K562 (cell line): Measurements from ENCODE around the gene SLC22A15. TPM values are rescaled to one million over a fixed set of nuclear protein-coding genes. Genes with fewer than 3 reads are reported as not detected.

Experiments
- ATAC-seq: fragments of 200-7000 bp; cut with Tn5 transposase; 3 replicates; pipeline ENCODE4 v1.9.1; 2020; ENCODE audit warnings: moderate library complexity
- BruUV-seq: library from RNA; stranded (reverse); fragments of 400-500 nt; replicated peaks from 2 replicates; lab custom pipeline; 2021; lab: Mats Ljungman, UMichigan
- CTCF ChIA-PET: fragments of 300-600 bp; formaldehyde crosslinking; extraction: SDS; loops from one replicate; lab custom pipeline; 2021; ENCODE audit warnings: low intra/inter-chr PET ratio; lab: Yijun Ruan, JAX
- POLR2A ChIA-PET: fragments of 300-600, 350-650 bp; sonication (Branson Sonifier 250); formaldehyde crosslinking; extraction: SDS; loops from one replicate; lab custom pipeline; 2021; ENCODE audit warnings: antibody characterized with exemption, inconsistent platforms; lab: Yijun Ruan, JAX
- DNase-seq, 4 experiments: peaks; one replicate each; pipeline versions ENCODE4 v3.0.0 to v3.0.0-alpha.2; 2011 to 2018; ENCODE audit warnings: low spot score in 3 of 4, mixed read lengths in 3 of 4; ENCODE audit errors: extremely low read depth in 1 of 4
- FAIRE-seq: peaks from 2 replicates; lab custom pipeline; 2011; peaks lifted over from hg19 to GRCh38; lab: Jason Lieb, UNC
- H2AFZ ChIP-seq: 2 replicates; pipeline ENCODE4 v1.6.0; 2011; ENCODE audit warnings: low read depth, low read length, control low read depth, inconsistent platforms
- H3K27ac ChIP-seq: fragments of 200-600 bp; 3 replicates; pipeline ENCODE4 v1.8.0; 2011; ENCODE audit warnings: low read depth, mild to moderate bottlenecking, control low read depth, inconsistent platforms, low read length, moderate library complexity, mixed read lengths; ENCODE audit errors: extremely low read depth
- H3K27me3 ChIP-seq, 2 experiments: fragments of 300-600 bp in 1 of 2; 2 replicates in 1 of 2; 3 replicates in 1 of 2; pipeline versions ENCODE4 v1.6.0 to v1.8.0; 2011; ENCODE audit warnings: inconsistent platforms in 2 of 2, low read length in 2 of 2, mild to moderate bottlenecking in 1 of 2, mixed read lengths in 1 of 2, moderate library complexity in 1 of 2; ENCODE audit not compliant: control insufficient read depth in 2 of 2, insufficient read depth in 2 of 2
- H3K36me3 ChIP-seq: fragments of 300-600 bp; 3 replicates; pipeline ENCODE4 v1.8.0; 2011; ENCODE audit warnings: mild to moderate bottlenecking, low read length, inconsistent platforms; ENCODE audit not compliant: control insufficient read depth, insufficient read depth
- H3K4me1 ChIP-seq, 2 experiments: fragments of 200-600 bp in 1 of 2; replicated peaks in 1 of 2; 2 replicates in 1 of 2; 3 replicates in 1 of 2; pipeline versions ENCODE4 v1.5.1 to v1.8.0; 2011; ENCODE audit warnings: inconsistent platforms in 2 of 2, low read length in 2 of 2, mild to moderate bottlenecking in 1 of 2, mixed read lengths in 1 of 2, moderate library complexity in 1 of 2; ENCODE audit not compliant: control insufficient read depth in 2 of 2, insufficient read depth in 2 of 2
- H3K4me2 ChIP-seq: 2 replicates; pipeline ENCODE4 v1.6.1; 2011; ENCODE audit warnings: low read length, control low read depth, inconsistent platforms, mixed read lengths; ENCODE audit not compliant: insufficient read depth
- H3K4me3 ChIP-seq: fragments of 200-600 bp; sonication (generic), shearing (Covaris generic); 2 replicates; pipeline ENCODE4 v1.5.1; 2016; ENCODE audit warnings: control low read depth, inconsistent platforms
- H3K79me2 ChIP-seq: fragments of 200-600 bp; 3 replicates; pipeline ENCODE4 v1.8.0; 2011; ENCODE audit warnings: low read length, inconsistent platforms; ENCODE audit not compliant: control insufficient read depth, insufficient read depth
- H3K9ac ChIP-seq, 2 experiments: 2 replicates each; pipeline versions ENCODE4 v1.6.0 to v1.6.1; 2011; ENCODE audit warnings: low read depth in 2 of 2, low read length in 2 of 2, control low read depth in 1 of 2, inconsistent platforms in 1 of 2, mild to moderate bottlenecking in 1 of 2, mixed read lengths in 1 of 2; ENCODE audit not compliant: insufficient read depth in 1 of 2
- H3K9me1 ChIP-seq: one replicate; pipeline ENCODE4 v1.6.0; 2011; ENCODE audit warnings: inconsistent platforms, mild to moderate bottlenecking, low read length, moderate library complexity; ENCODE audit not compliant: control insufficient read depth, insufficient read depth
- H3K9me3 ChIP-seq: replicated peaks from 2 replicates; pipeline ENCODE4 v1.5.1; 2011; ENCODE audit warnings: low read depth, low read length, inconsistent platforms; ENCODE audit not compliant: control insufficient read depth, insufficient read depth
- H4K20me1 ChIP-seq: replicated peaks from 2 replicates; pipeline ENCODE4 v1.6.1; 2011; ENCODE audit warnings: low read length, inconsistent platforms, mixed read lengths; ENCODE audit not compliant: control insufficient read depth, insufficient read depth
- CBX8 ChIP-seq: fragments of 200-600 bp; sonication (generic); IDR thresholded peaks from 2 replicates; pipeline ENCODE4 v1.6.1; 2012; ENCODE audit warnings: borderline replicate concordance, mixed run types, low read depth, mild to moderate bottlenecking, moderate library complexity, mixed read lengths, low read length, control low read depth, inconsistent platforms; ENCODE audit not compliant: poor library complexity, severe bottlenecking; ENCODE audit errors: extremely low read depth
- GABPB2 ChIP-seq: fragments of 250-450 bp; sonication (Bioruptor Pico); conservative IDR thresholded peaks from 2 replicates; pipeline ENCODE4 v1.5.1; 2021; ENCODE audit warnings: mild to moderate bottlenecking
- PYGO2 ChIP-seq: fragments of 450-650 bp; IDR thresholded peaks from 2 replicates; pipeline ENCODE4 v1.6.1; 2016; ENCODE audit warnings: mild to moderate bottlenecking, missing genetic modification characterization, moderate library complexity, missing compliant biosample characterization
- SETDB1 ChIP-seq: IDR thresholded peaks from one replicate; pipeline ENCODE4 v1.6.1; 2012; ENCODE audit warnings: low read length, control low read depth, inconsistent platforms
- SMAD1 ChIP-seq: fragments of 150-350 bp; IDR thresholded peaks from 2 replicates; pipeline ENCODE4 v1.6.1; 2014; ENCODE audit warnings: low read length, low read depth; ENCODE audit not compliant: partially characterized antibody
- TAL1 ChIP-seq: fragments of 450-650 bp; IDR thresholded peaks from 2 replicates; pipeline ENCODE4 v1.6.1; 2016; ENCODE audit warnings: mild to moderate bottlenecking
- TCF7 ChIP-seq: sonication (generic); IDR thresholded peaks from 2 replicates; pipeline ENCODE4 v1.6.1; 2016; ENCODE audit warnings: antibody characterized with exemption, borderline replicate concordance
- TRIM28 ChIP-seq: fragments of 450-650 bp; IDR thresholded peaks from 2 replicates; pipeline ENCODE4 v1.6.1; 2017
- WHSC1 ChIP-seq: IDR thresholded peaks from one replicate; pipeline ENCODE4 v1.6.1; 2012; ENCODE audit warnings: low read length, control low read depth, inconsistent platforms
- ZNF282 ChIP-seq: sonication (generic); formaldehyde crosslinking; IDR thresholded peaks from 2 replicates; pipeline ENCODE4 v1.8.1; 2023; ENCODE audit warnings: missing genetic modification reagents
- ZNF586 ChIP-seq: fragments of 450-650 bp; formaldehyde crosslinking; conservative IDR thresholded peaks from 2 replicates; pipeline ENCODE4 v1.4.0; 2020; ENCODE audit warnings: mild to moderate bottlenecking, moderate library complexity
- WGBS: fragments of 100-300 bp; shearing (Covaris generic); methylation state at CpG from one replicate; pipeline ENCODE4 v1.1.6; 2016; ENCODE audit warnings: low coverage, mixed read lengths; ENCODE audit not compliant: insufficient coverage; ENCODE audit errors: missing lambda C conversion rate; 5-methylcytosine and 5-hydroxymethylcytosine counted together
- in situ Hi-C: fragments of 300-500 bp; cut with MboI; formaldehyde crosslinking; loops from 4 replicates; pipeline ENCODE4 v1.15.0; 2018; ENCODE audit warnings: inconsistent platforms, mixed read lengths
- intact Hi-C: fragments of 100-400 bp; cut with micrococcal nuclease; formaldehyde crosslinking; loops from 2 replicates; pipeline ENCODE4 v1.14.2; 2022
- polyA plus RNA-seq, 8 experiments: library from polyadenylated mRNA; depleted of rRNA in 4 of 8; stranded (reverse) in 5 of 8; unstranded in 3 of 8; fragments of >200 nt; fragmentation: Nextera tagmentation in 2 of 8; fragmentation: Illumina TruSeq in 1 of 8; extraction: Ambion mirVana in 2 of 8; extraction: Trizol in 1 of 8; gene quantifications; 2 replicates each; pipeline versions ENCODE4 v1.2.1 to v1.2.3, GENCODE V29; 2011 to 2014; ENCODE audit warnings: inconsistent platforms in 1 of 8, missing spikeins in 1 of 8
- total RNA-seq, 7 experiments: library from RNA; depleted of rRNA in 6 of 7; stranded (reverse); fragments of >200 nt in 6 of 7; fragmentation: Illumina TruSeq in 2 of 7; extraction: Trizol in 2 of 7; gene quantifications; 2 replicates each; pipeline versions ENCODE4 v1.2.1 to v1.2.3, GENCODE V29; 2011 to 2021; ENCODE audit warnings: low replicate concordance in 1 of 7
- TF ChIP-seq, protein P1 (sequence below): conservative IDR thresholded peaks from 2 replicates; pipeline ENCODE4 v1.6.1; 2011; ENCODE audit warnings: low read depth, mild to moderate bottlenecking, low read length; ENCODE audit not compliant: control insufficient read depth

SLC22A15 gene
- total and polyA plus RNA-seq, 9 of the 15 experiments (the other 6 are each of a cell fraction or from before 2014, with no cell fraction given): 0.24 to 2.7 (median 1.2) TPM

DNA sequence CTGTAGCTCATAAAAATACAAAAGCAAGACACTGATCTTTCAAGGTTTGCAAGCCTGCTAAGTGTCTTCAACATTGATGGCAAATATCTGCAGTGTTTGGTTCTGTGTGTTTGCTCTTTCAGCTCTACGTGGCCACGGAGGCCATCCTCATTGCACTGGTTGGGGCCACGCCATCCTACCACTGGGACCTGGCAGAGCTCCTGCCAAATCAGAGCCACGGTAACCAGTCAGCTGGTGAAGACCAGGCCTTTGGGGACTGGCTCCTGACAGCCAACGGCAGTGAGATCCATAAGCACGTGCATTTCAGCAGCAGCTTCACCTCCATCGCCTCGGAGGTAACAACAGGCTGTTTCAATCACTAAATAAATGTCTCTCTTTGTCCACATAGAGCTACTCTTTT is 15.6 kb downstream of the SLC22A15 start:
- intact Hi-C loops (no loop called here), in situ Hi-C loops (no loop called here)
- no peak for ATAC-seq
- Histone ChIP-seq H3K4me2 (no peak overlapping the region), H4K20me1 (no peaks in the 10 kb centered on the region), H2AFZ (no peak overlapping the region), H3K9me1 (no peaks in the 10 kb centered on the region), H3K9ac (no peak overlapping the region), H3K4me3 (no peak overlapping the region), H3K27ac (no peak overlapping the region), H3K36me3 (no peaks in the 10 kb centered on the region), H3K4me1 (no peaks in the 10 kb centered on the region), H3K27me3 (no peaks in the 10 kb centered on the region), H3K9me3 (no peaks in the 10 kb centered on the region), H3K79me2 (no peaks in the 10 kb centered on the region)
- CTCF ChIA-PET: no interaction called here
- no peak for DNase-seq
- WGBS: 12% methylated on average over 8 of the region's 8 CpGs
- no peak for TF ChIP-seq ZNF282 (CRISPR knock-in tag)
- TF ChIP-seq ZNF586 (CRISPR knock-in tag): no peak
- TF ChIP-seq TRIM28: no peak
- no peak for TF ChIP-seq CBX8
- no peak for TF ChIP-seq TAL1
- TF ChIP-seq WHSC1: no peak
- TF ChIP-seq SETDB1: no peak
- no peak for TF ChIP-seq PYGO2 (tag)
- TF ChIP-seq, protein P1, sequence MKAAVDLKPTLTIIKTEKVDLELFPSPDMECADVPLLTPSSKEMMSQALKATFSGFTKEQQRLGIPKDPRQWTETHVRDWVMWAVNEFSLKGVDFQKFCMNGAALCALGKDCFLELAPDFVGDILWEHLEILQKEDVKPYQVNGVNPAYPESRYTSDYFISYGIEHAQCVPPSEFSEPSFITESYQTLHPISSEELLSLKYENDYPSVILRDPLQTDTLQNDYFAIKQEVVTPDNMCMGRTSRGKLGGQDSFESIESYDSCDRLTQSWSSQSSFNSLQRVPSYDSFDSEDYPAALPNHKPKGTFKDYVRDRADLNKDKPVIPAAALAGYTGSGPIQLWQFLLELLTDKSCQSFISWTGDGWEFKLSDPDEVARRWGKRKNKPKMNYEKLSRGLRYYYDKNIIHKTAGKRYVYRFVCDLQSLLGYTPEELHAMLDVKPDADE: no peak
- no peak for TF ChIP-seq TCF7
- TF ChIP-seq GABPB2 (CRISPR knock-in tag): no peak
- no peak for TF ChIP-seq SMAD1
- FAIRE-seq: no peak
- POLR2A ChIA-PET: interaction anchor here (1.3 kb wide), 1 partner anchor 100 kb away, joined by 4 read pairs; no protein-coding TSS in a partner anchor
- no TSS peak for BruUV-seq
